WTC11 (cell line): ENCODE data around the gene USP48.

Source experiments
- CTCF ChIP-seq: fragments of 200-600 bp; IDR thresholded peaks from 2 replicates; pipeline ENCODE4 v1.8.0; 2022; ENCODE audit warnings: antibody characterized with exemption
- JUN ChIP-seq: sonication (generic); formaldehyde crosslinking; IDR thresholded peaks from 2 replicates; pipeline ENCODE4 v1.8.0; 2023; ENCODE audit warnings: mild to moderate bottlenecking, missing genetic modification reagents
- KAT7 ChIP-seq: sonication (generic); formaldehyde crosslinking; IDR thresholded peaks from 2 replicates; pipeline ENCODE4 v1.8.1; 2023; ENCODE audit warnings: missing genetic modification reagents, mild to moderate bottlenecking, borderline replicate concordance
- MXD4 ChIP-seq: fragments of 250-450 bp; sonication (Bioruptor Pico); IDR thresholded peaks from 2 replicates; pipeline ENCODE4 v1.8.0; 2021; ENCODE audit warnings: mild to moderate bottlenecking, moderate library complexity, borderline replicate concordance
- NFYB ChIP-seq: sonication (generic); formaldehyde crosslinking; conservative IDR thresholded peaks from 2 replicates; pipeline ENCODE4 v1.8.0; 2022; ENCODE audit warnings: low read depth, missing genetic modification reagents
- NR1H2 ChIP-seq: sonication (generic); formaldehyde crosslinking; IDR thresholded peaks from 2 replicates; pipeline ENCODE4 v1.9.0; 2021; ENCODE audit warnings: mild to moderate bottlenecking, moderate library complexity, missing genetic modification reagents
- RELA ChIP-seq: sonication (generic); formaldehyde crosslinking; IDR thresholded peaks from 2 replicates; pipeline ENCODE4 v1.8.1; 2022; ENCODE audit warnings: missing genetic modification reagents, mild to moderate bottlenecking, borderline replicate concordance
- RORB ChIP-seq: fragments of 250-450 bp; sonication (Bioruptor Pico); IDR thresholded peaks from 2 replicates; pipeline ENCODE4 v1.9.0; 2021; ENCODE audit warnings: mild to moderate bottlenecking
- SMAD3 ChIP-seq: sonication (generic); formaldehyde crosslinking; IDR thresholded peaks from 2 replicates; pipeline ENCODE4 v1.8.0; 2022; ENCODE audit warnings: missing genetic modification reagents, mild to moderate bottlenecking, borderline replicate concordance
- TEAD4 ChIP-seq: sonication (generic); formaldehyde crosslinking; IDR thresholded peaks from 2 replicates; pipeline ENCODE4 v1.8.0; 2022; ENCODE audit warnings: mild to moderate bottlenecking, missing genetic modification reagents
- ZBTB21 ChIP-seq: sonication (generic); formaldehyde crosslinking; IDR thresholded peaks from 2 replicates; pipeline ENCODE4 v1.8.1; 2023; ENCODE audit warnings: mild to moderate bottlenecking, missing genetic modification reagents, borderline replicate concordance
- ZNF263 ChIP-seq: sonication (generic); formaldehyde crosslinking; IDR thresholded peaks from 2 replicates; pipeline ENCODE4 v1.8.1; 2022; ENCODE audit warnings: low read depth, mild to moderate bottlenecking, moderate library complexity, missing genetic modification reagents
- TF ChIP-seq, protein P1 (sequence below): sonication (generic); formaldehyde crosslinking; IDR thresholded peaks from 2 replicates; pipeline ENCODE4 v1.8.0; 2023; ENCODE audit warnings: missing genetic modification reagents
- TF ChIP-seq, protein P2 (sequence below): sonication (generic); formaldehyde crosslinking; IDR thresholded peaks from 2 replicates; pipeline ENCODE4 v1.8.1; 2023; ENCODE audit warnings: mild to moderate bottlenecking, missing genetic modification reagents, moderate library complexity

DNA sequence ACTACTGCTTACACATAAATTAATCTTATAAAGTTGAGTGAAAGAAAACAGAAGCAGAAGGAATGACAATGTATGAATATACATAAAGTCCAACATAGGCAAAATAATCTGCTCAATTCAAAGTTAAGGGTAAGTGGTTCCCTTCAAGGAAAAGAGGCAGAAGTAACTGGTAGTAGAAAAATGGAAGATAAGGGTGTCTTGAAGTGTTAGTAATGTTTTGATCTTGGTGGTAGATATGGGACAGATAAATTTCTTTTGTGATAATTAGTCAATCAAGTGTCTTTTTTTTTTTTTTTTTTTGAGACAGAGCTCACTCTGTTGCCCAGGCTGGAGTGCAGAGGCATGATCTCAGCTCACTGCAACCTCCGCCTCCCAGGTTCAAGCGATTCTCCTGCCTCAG, 12.7 kb downstream of the USP48 start:
- no peak for TF ChIP-seq CTCF
- no peak for TF ChIP-seq NR1H2 (CRISPR knock-in tag)
- TF ChIP-seq RORB (CRISPR knock-in tag), result no peak
- no peak for TF ChIP-seq JUN (CRISPR knock-in tag)
- no peak for TF ChIP-seq RELA (CRISPR knock-in tag)
- no peak for TF ChIP-seq ZBTB21 (CRISPR knock-in tag)
- TF ChIP-seq ZNF263 (CRISPR knock-in tag), result no peak
- no peak for TF ChIP-seq NFYB (CRISPR knock-in tag)
- TF ChIP-seq KAT7 (CRISPR knock-in tag), result no peak
- no peak for TF ChIP-seq TEAD4 (CRISPR knock-in tag)
- TF ChIP-seq, protein P1, sequence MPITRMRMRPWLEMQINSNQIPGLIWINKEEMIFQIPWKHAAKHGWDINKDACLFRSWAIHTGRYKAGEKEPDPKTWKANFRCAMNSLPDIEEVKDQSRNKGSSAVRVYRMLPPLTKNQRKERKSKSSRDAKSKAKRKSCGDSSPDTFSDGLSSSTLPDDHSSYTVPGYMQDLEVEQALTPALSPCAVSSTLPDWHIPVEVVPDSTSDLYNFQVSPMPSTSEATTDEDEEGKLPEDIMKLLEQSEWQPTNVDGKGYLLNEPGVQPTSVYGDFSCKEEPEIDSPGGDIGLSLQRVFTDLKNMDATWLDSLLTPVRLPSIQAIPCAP (CRISPR knock-in tag), result no peak
- no peak for TF ChIP-seq SMAD3 (CRISPR knock-in tag)
- TF ChIP-seq, protein P2, sequence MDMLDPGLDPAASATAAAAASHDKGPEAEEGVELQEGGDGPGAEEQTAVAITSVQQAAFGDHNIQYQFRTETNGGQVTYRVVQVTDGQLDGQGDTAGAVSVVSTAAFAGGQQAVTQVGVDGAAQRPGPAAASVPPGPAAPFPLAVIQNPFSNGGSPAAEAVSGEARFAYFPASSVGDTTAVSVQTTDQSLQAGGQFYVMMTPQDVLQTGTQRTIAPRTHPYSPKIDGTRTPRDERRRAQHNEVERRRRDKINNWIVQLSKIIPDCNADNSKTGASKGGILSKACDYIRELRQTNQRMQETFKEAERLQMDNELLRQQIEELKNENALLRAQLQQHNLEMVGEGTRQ, result no peak
- TF ChIP-seq MXD4 (CRISPR knock-in tag), result no peak
